GM12878 (cell line): ENCODE measurements around the gene CEBPB. TPM values are rescaled to one million over a fixed set of nuclear protein-coding genes. Genes with fewer than 3 reads are reported as not detected.

Experiments
- ATAC-seq: fragments of 200-7000 bp; cut with Tn5 transposase; 3 replicates; pipeline ENCODE4 v1.9.1; 2020; ENCODE audit warnings: mild to moderate bottlenecking, moderate library complexity
- BruUV-seq: library from RNA; stranded (reverse); fragments of 400-500 nt; replicated peaks from 2 replicates; lab custom pipeline; 2021; lab: Mats Ljungman, UMichigan
- CTCF ChIA-PET: fragments of 300-600 bp; sonication (Branson Sonifier 250); formaldehyde crosslinking; extraction: SDS; loops from one replicate; lab custom pipeline; 2021; ENCODE audit warnings: inconsistent platforms; lab: Yijun Ruan, JAX
- POLR2A ChIA-PET: fragments of 350-600 bp; formaldehyde crosslinking; extraction: SDS; loops from one replicate; lab custom pipeline; 2021; ENCODE audit warnings: inconsistent platforms; lab: Charles Lee
- RAD21 ChIA-PET: fragments of 300-600 bp; sonication (Branson Sonifier 250); formaldehyde crosslinking; loops from one replicate; lab custom pipeline; 2023; ENCODE audit warnings: antibody characterized with exemption; ENCODE audit not compliant: unreplicated experiment; lab: Charles Lee
- SMC1A ChIA-PET: fragments of 300-600 bp; sonication (Branson Sonifier 250); formaldehyde crosslinking; loops from one replicate; lab custom pipeline; 2023; ENCODE audit not compliant: unreplicated experiment, uncharacterized antibody; lab: Charles Lee
- DNase-seq: peaks from one replicate; pipeline ENCODE4 v3.0.0-alpha.2; 2011; ENCODE audit warnings: low read depth, low spot score
- FAIRE-seq: peaks from 3 replicates; lab custom pipeline; 2011; peaks lifted over from hg19 to GRCh38; lab: Jason Lieb, UNC
- H2AFZ ChIP-seq: 2 replicates; pipeline ENCODE4 v1.6.0; 2011; ENCODE audit warnings: low read depth, low read length, control low read depth; ENCODE audit not compliant: control insufficient read depth
- H3K27ac ChIP-seq: 2 replicates; pipeline ENCODE4 v1.5.1; 2011; ENCODE audit warnings: control low read depth; ENCODE audit not compliant: control insufficient read depth, insufficient read depth
- H3K27me3 ChIP-seq, 2 experiments: replicated peaks in 1 of 2; 2 replicates each; pipeline versions ENCODE4 v1.6.0 to v1.6.1; 2011; ENCODE audit warnings: low read length in 1 of 2; ENCODE audit not compliant: control insufficient read depth in 2 of 2, insufficient read depth in 2 of 2
- H3K36me3 ChIP-seq, 2 experiments: 2 replicates each; pipeline ENCODE4 v1.5.1; 2011; ENCODE audit warnings: low read length in 1 of 2; ENCODE audit not compliant: control insufficient read depth in 2 of 2, insufficient read depth in 2 of 2
- H3K4me1 ChIP-seq: 2 replicates; pipeline ENCODE4 v1.6.1; 2011; ENCODE audit warnings: mild to moderate bottlenecking, low read length, moderate library complexity, mixed read lengths; ENCODE audit not compliant: control insufficient read depth, insufficient read depth
- H3K4me2 ChIP-seq: 2 replicates; pipeline ENCODE4 v1.6.0; 2011; ENCODE audit warnings: control low read depth; ENCODE audit not compliant: control insufficient read depth, insufficient read depth
- H3K4me3 ChIP-seq: fragments of 200-600 bp; sonication (generic); 2 replicates; pipeline ENCODE4 v1.5.1; 2016
- H3K79me2 ChIP-seq: 2 replicates; pipeline ENCODE4 v1.6.0; 2011; ENCODE audit warnings: low read length; ENCODE audit not compliant: control insufficient read depth, insufficient read depth
- H3K9ac ChIP-seq: 2 replicates; pipeline ENCODE4 v1.8.0; 2011; ENCODE audit warnings: low read length, control low read depth, mixed read lengths; ENCODE audit not compliant: control insufficient read depth, insufficient read depth
- H3K9me3 ChIP-seq: replicated peaks from 3 replicates; pipeline ENCODE4 v1.5.1; 2011; ENCODE audit warnings: mild to moderate bottlenecking, low read length; ENCODE audit not compliant: control insufficient read depth, insufficient read depth
- H4K20me1 ChIP-seq: 2 replicates; pipeline ENCODE4 v1.6.0; 2011; ENCODE audit not compliant: control insufficient read depth, insufficient read depth
- CEBPB ChIP-seq, 2 experiments: fragments of 150-350 bp in 1 of 2; IDR thresholded peaks; 2 replicates each; pipeline ENCODE4 v1.6.1; 2012 to 2014; ENCODE audit warnings: low read depth in 2 of 2, low read length in 2 of 2, borderline replicate concordance in 1 of 2, inconsistent platforms in 1 of 2
- IRF5 ChIP-seq: fragments of 450-650 bp; IDR thresholded peaks from 2 replicates; pipeline ENCODE4 v1.6.1; 2017; ENCODE audit warnings: borderline replicate concordance
- MEF2A ChIP-seq: IDR thresholded peaks from 2 replicates; pipeline ENCODE4 v1.6.1; 2011; ENCODE audit warnings: low read depth, mild to moderate bottlenecking, low read length, moderate library complexity; ENCODE audit not compliant: insufficient read depth
- PAX5 ChIP-seq: IDR thresholded peaks from 2 replicates; pipeline ENCODE4 v1.6.1; 2011; ENCODE audit warnings: low read depth, low read length, borderline replicate concordance
- POLR2AphosphoS2 ChIP-seq: IDR thresholded peaks from 2 replicates; pipeline ENCODE4 v1.6.1; 2011; ENCODE audit warnings: low read depth, mild to moderate bottlenecking, low read length, improper control_type of control experiment, moderate library complexity
- TCF3 ChIP-seq: IDR thresholded peaks from 2 replicates; pipeline ENCODE4 v1.6.1; 2012; ENCODE audit warnings: low read depth, mild to moderate bottlenecking, low read length, borderline replicate concordance; ENCODE audit not compliant: insufficient read depth
- ZBTB40 ChIP-seq: fragments of 450-650 bp; IDR thresholded peaks from 2 replicates; pipeline ENCODE4 v1.6.1; 2016; ENCODE audit warnings: mild to moderate bottlenecking, moderate library complexity, borderline replicate concordance
- ZNF592 ChIP-seq: fragments of 450-650 bp; IDR thresholded peaks from 2 replicates; pipeline ENCODE4 v1.6.1; 2017; ENCODE audit warnings: mild to moderate bottlenecking, moderate library complexity
- WGBS: methylation state at CpG from one replicate; pipeline ENCODE4 v1.1.6; 2016; ENCODE audit warnings: low lambda C conversion rate; ENCODE audit not compliant: insufficient replicate concordance, insufficient coverage; ENCODE audit errors: missing lambda C conversion rate; 5-methylcytosine and 5-hydroxymethylcytosine counted together
- in situ Hi-C: fragments of 300-500 bp; cut with MboI; formaldehyde crosslinking; loops from 9 replicates; pipeline ENCODE4 v1.14.3; 2018; ENCODE audit warnings: mixed read lengths
- intact Hi-C: fragments of 100-400 bp; cut with micrococcal nuclease; formaldehyde crosslinking; loops from one replicate; pipeline ENCODE4 v1.14.2; 2022; ENCODE audit not compliant: unreplicated experiment
- polyA plus RNA-seq, 11 experiments: library from polyadenylated mRNA; depleted of rRNA in 4 of 11; unstranded in 6 of 11; stranded (reverse) in 5 of 11; fragments of >200 nt; fragmentation: Nextera tagmentation in 4 of 11; fragmentation: Illumina TruSeq in 1 of 11; extraction: Ambion mirVana in 4 of 11; extraction: Trizol in 1 of 11; gene quantifications; 1 replicate in 1 of 11; 2 replicates in 10 of 11; pipeline versions ENCODE4 v1.2.1 to v1.2.3, GENCODE V29; 2011 to 2016; ENCODE audit warnings: inconsistent platforms in 2 of 11, missing spikeins in 2 of 11, low read depth in 1 of 11
- total RNA-seq, 4 experiments: library from RNA; depleted of rRNA in 3 of 4; stranded (reverse); fragments of >200 nt in 3 of 4; fragmentation: Illumina TruSeq in 1 of 4; extraction: Trizol in 1 of 4; gene quantifications; 2 replicates each; pipeline versions ENCODE4 v1.2.1 to v1.2.3, GENCODE V29; 2013 to 2021

Gene CEBPB
- total and polyA plus RNA-seq, 10 of the 15 experiments (the other 5 are each of a cell fraction or from before 2014, with no cell fraction given): 0.18 to 8.8 (median 1.6) TPM

- TF ChIP-seq ZNF592 (no peak), MEF2A (no peak)
These were observed 1.1 kb downstream of the CEBPB start (continued) for GRCh38 chr20:50191544-50192363.

- ChIA-PET POLR2A (no interaction called here), RAD21 (no interaction called here), SMC1A (no interaction called here), CTCF (interaction anchor here (0.9 to 10.8 kb wide), 3 partner anchors 8 to 291 kb away, joined by 3 to 157 read pairs (median 4); no protein-coding TSS in a partner anchor)
- Histone ChIP-seq H3K27me3 (no peaks in the 10 kb centered on the region), H2AFZ (no peak overlapping the region), H3K79me2 (peaks cover 12% of the 10 kb centered on the region), H3K4me3 (peak overlapping the region; percentile 76), H3K9me3 (no peaks in the 10 kb centered on the region), H4K20me1 (no peaks in the 10 kb centered on the region), H3K36me3 (no peaks in the 10 kb centered on the region), H3K27ac (peak overlapping the region; percentile 34; the same call in 1 of the 2 replicates), H3K9ac (peak overlapping the region; percentile 79), H3K4me2 (peak overlapping the region; percentile 97), H3K4me1 (peaks cover 7% of the 10 kb centered on the region)
- FAIRE-seq (peak; percentile 84), ATAC-seq (peak; percentile 72), DNase-seq (peak; percentile 25)
- in situ Hi-C loops (no loop called here), intact Hi-C loops (no loop called here)
- BruUV-seq: TSS peak; percentile 79
- WGBS: 3% methylated on average over 25 of the region's 25 CpGs
- TF ChIP-seq PAX5 (no peak), ZBTB40 (0 out of 2 replicates have a peak, but pooled peaks have one; percentile 17), IRF5 (no peak), TCF3 (no peak), POLR2AphosphoS2 (no peak), CEBPB (IDR thresholded peaks at IDR 0.05; ENCODE audit: borderline replicate concordance in 1 of 2, low read depth in 2 of 2, low read length in 2 of 2) (peak in 1 of 2 experiments; percentile 79; a peak in 2 of 4 replicates)
These were observed 2.0 kb downstream of the CEBPB start for GRCh38 chr20:50192364-50193198.
